HepG2 (cell line): ENCODE measurements around the gene SLC25A45. TPM values are rescaled to one million over a fixed set of nuclear protein-coding genes. Genes with fewer than 3 reads are reported as not detected.

ENCODE experiments used
- ATAD3A ChIP-seq: sonication (generic); formaldehyde crosslinking; IDR thresholded peaks from 2 replicates; pipeline ENCODE4 v1.4.0; 2020; ENCODE audit warnings: missing genetic modification reagents
- ATF2 ChIP-seq: sonication (generic); formaldehyde crosslinking; IDR thresholded peaks from 2 replicates; pipeline ENCODE4 v1.4.0; 2020; ENCODE audit warnings: missing genetic modification reagents
- CSRNP2 ChIP-seq: sonication (generic); formaldehyde crosslinking; conservative IDR thresholded peaks from 2 replicates; pipeline ENCODE4 v1.8.0; 2022; ENCODE audit warnings: low read depth, missing genetic modification reagents
- FOXM1 ChIP-seq: sonication (generic); formaldehyde crosslinking; IDR thresholded peaks from 2 replicates; pipeline ENCODE4 v1.5.0; 2020; ENCODE audit warnings: missing genetic modification reagents
- HNRNPL ChIP-seq: fragments of 200-400 bp; formaldehyde crosslinking; IDR thresholded peaks from 2 replicates; pipeline ENCODE4 v1.6.1; 2017; ENCODE audit warnings: mild to moderate bottlenecking, low read depth, low read length
- HOXD1 ChIP-seq: sonication (generic); formaldehyde crosslinking; IDR thresholded peaks from 2 replicates; pipeline ENCODE4 v1.5.0; 2020; ENCODE audit warnings: missing genetic modification reagents
- SMAD3 ChIP-seq: sonication (generic); formaldehyde crosslinking; IDR thresholded peaks from 2 replicates; pipeline ENCODE4 v1.4.0; 2020; ENCODE audit warnings: missing genetic modification reagents
- TBX3 ChIP-seq: fragments of 450-650 bp; IDR thresholded peaks from 2 replicates; pipeline ENCODE4 v1.6.1; 2017; ENCODE audit warnings: antibody characterized with exemption, mild to moderate bottlenecking, inconsistent platforms, borderline replicate concordance
- XRCC5 ChIP-seq: fragments of 200-400 bp; formaldehyde crosslinking; optimal IDR thresholded peaks from 2 replicates; pipeline ENCODE3; 2017; ENCODE audit warnings: mild to moderate bottlenecking, low read length
- ZBTB43 ChIP-seq: sonication (generic); formaldehyde crosslinking; conservative IDR thresholded peaks from 2 replicates; pipeline ENCODE4 v1.4.0; 2020; ENCODE audit warnings: missing genetic modification reagents
- ZNF569 ChIP-seq: sonication (generic); formaldehyde crosslinking; IDR thresholded peaks from 2 replicates; pipeline ENCODE4 v1.5.0; 2020; ENCODE audit warnings: mild to moderate bottlenecking, missing genetic modification reagents, moderate library complexity, borderline replicate concordance
- ZNF589 ChIP-seq: sonication (generic); formaldehyde crosslinking; conservative IDR thresholded peaks from 2 replicates; pipeline ENCODE4 v1.8.0; 2022; ENCODE audit warnings: mild to moderate bottlenecking, moderate library complexity, missing genetic modification reagents
- ZNF615 ChIP-seq: sonication (generic); formaldehyde crosslinking; IDR thresholded peaks from 2 replicates; pipeline ENCODE4 v1.5.0; 2020; ENCODE audit warnings: mild to moderate bottlenecking, missing genetic modification reagents, borderline replicate concordance
- ZNF629 ChIP-seq: sonication (generic); formaldehyde crosslinking; conservative IDR thresholded peaks from 2 replicates; pipeline ENCODE4 v1.5.0; 2020; ENCODE audit warnings: missing genetic modification reagents
- ZNF687 ChIP-seq: sonication (generic); formaldehyde crosslinking; IDR thresholded peaks from 2 replicates; pipeline ENCODE4 v1.5.1; 2020; ENCODE audit warnings: mild to moderate bottlenecking, missing genetic modification reagents, moderate library complexity
- ZNF747 ChIP-seq: sonication (generic); formaldehyde crosslinking; IDR thresholded peaks from 2 replicates; pipeline ENCODE4 v1.8.1; 2023; ENCODE audit warnings: missing genetic modification reagents, mild to moderate bottlenecking, borderline replicate concordance
- ZSCAN29 ChIP-seq: sonication (generic); formaldehyde crosslinking; conservative IDR thresholded peaks from 2 replicates; pipeline ENCODE4 v1.4.0; 2020; ENCODE audit warnings: mild to moderate bottlenecking, missing genetic modification reagents
- polyA plus RNA-seq, 8 experiments: library from polyadenylated mRNA; depleted of rRNA in 3 of 8; stranded (reverse) in 7 of 8; unstranded in 1 of 8; fragments of >200 nt; fragmentation: Illumina TruSeq in 4 of 8; extraction: Trizol in 4 of 8; gene quantifications; 2 replicates each; pipeline versions ENCODE4 v1.2.1 to v1.2.3, GENCODE V29; 2011 to 2016; ENCODE audit warnings: low read depth in 4 of 8, missing spikeins in 1 of 8, mixed read lengths in 1 of 8; ENCODE audit not compliant: insufficient read depth in 1 of 8
- total RNA-seq, 5 experiments: library from RNA; depleted of rRNA; stranded (reverse); fragments of >200 nt; fragmentation: Illumina TruSeq; extraction: Trizol; gene quantifications; 2 replicates each; pipeline ENCODE4 v1.2.3, GENCODE V29; 2016; ENCODE audit warnings: low read depth in 1 of 5

Gene SLC25A45
- total and polyA plus RNA-seq, 2 of the 13 experiments (the other 11 are each of a cell fraction or from before 2014, with no cell fraction given) = 1.2 to 3.4 TPM

GRCh38 chr11:65416341-65416824, 33.9 kb upstream of the SLC25A45 start (continued):
- TF ChIP-seq ATF2 (CRISPR knock-in tag) = peak; percentile 30; the same call in 1 of the 2 replicates
- TF ChIP-seq FOXM1 (CRISPR knock-in tag) = no peak
- TF ChIP-seq CSRNP2 (CRISPR knock-in tag) = no peak
- TF ChIP-seq ZNF615 = no peak
- 0 out of 2 replicates have a peak, but pooled peaks have one; percentile 37 for TF ChIP-seq ZNF747 (CRISPR knock-in tag)
- TF ChIP-seq ZNF569 (CRISPR knock-in tag) = no peak
- peak; percentile 43; the same call in 1 of the 2 replicates for TF ChIP-seq SMAD3
- TF ChIP-seq HNRNPL = peak; percentile 90
- TF ChIP-seq HOXD1 (CRISPR knock-in tag) = no peak
- TF ChIP-seq XRCC5 = peak; percentile 92
- TF ChIP-seq ZSCAN29 (CRISPR knock-in tag) = no peak
- no peak for TF ChIP-seq ATAD3A (CRISPR knock-in tag)
- 0 out of 2 replicates have a peak, but pooled peaks have one; percentile 22 for TF ChIP-seq ZBTB43 (CRISPR knock-in tag)
- 0 out of 2 replicates have a peak, but pooled peaks have one; percentile 4 for TF ChIP-seq TBX3
- no peak for TF ChIP-seq ZNF589
- 0 out of 2 replicates have a peak, but pooled peaks have one; percentile 11 for TF ChIP-seq ZNF629 (CRISPR knock-in tag)
- peak; percentile 81 for TF ChIP-seq ZNF687 (CRISPR knock-in tag)
